ENCODE measurements around the gene TNK1. TPM values are rescaled to one million over a fixed set of nuclear protein-coding genes. Genes with fewer than 3 reads are reported as not detected.

TNK1 gene
- total RNA-seq, 2 donors from 2014 or later, result 11.0 to 11.7 TPM

DNA sequence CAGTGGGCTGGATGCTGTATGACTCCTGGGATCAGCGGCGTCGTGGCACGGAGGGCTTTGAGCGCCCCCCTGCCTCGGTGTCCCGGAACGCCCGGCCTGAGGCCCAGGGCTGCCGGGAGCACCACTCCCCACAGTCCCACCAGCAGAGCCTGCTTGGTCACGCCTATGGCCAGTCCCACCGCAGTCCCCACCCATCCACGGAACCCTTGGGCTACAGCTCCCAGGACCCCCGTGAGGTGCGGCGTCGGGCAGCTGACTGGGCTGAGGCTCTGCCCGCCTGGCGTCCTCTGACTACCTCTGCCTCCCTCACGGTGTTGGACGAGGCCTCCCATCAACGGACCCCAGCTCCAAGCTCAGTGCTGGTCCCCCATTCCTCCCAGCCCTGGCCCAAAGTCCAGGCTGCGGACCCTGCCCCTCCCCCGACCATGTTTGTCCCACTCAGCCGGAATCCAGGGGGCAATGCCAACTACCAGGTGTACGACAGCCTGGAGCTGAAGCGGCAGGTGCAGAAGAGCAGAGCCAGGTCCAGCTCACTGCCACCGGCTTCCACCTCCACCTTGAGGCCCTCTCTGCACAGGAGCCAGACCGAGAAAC, 46.1 kb downstream of the TNK1 start:
- Mint-ChIP-seq H3K4me3 (no peak overlapping the region), H3K27me3 (ENCODE audit: insufficient read depth) (peaks cover 27% of the 10 kb centered on the region), H3K9me3 (no peaks in the 10 kb centered on the region), H3K27ac (no peak overlapping the region), H3K4me1 (no peaks in the 10 kb centered on the region), H3K36me3 (ENCODE audit: low read depth) (no peaks in the 10 kb centered on the region)
- TF ChIP-seq, protein P1, sequence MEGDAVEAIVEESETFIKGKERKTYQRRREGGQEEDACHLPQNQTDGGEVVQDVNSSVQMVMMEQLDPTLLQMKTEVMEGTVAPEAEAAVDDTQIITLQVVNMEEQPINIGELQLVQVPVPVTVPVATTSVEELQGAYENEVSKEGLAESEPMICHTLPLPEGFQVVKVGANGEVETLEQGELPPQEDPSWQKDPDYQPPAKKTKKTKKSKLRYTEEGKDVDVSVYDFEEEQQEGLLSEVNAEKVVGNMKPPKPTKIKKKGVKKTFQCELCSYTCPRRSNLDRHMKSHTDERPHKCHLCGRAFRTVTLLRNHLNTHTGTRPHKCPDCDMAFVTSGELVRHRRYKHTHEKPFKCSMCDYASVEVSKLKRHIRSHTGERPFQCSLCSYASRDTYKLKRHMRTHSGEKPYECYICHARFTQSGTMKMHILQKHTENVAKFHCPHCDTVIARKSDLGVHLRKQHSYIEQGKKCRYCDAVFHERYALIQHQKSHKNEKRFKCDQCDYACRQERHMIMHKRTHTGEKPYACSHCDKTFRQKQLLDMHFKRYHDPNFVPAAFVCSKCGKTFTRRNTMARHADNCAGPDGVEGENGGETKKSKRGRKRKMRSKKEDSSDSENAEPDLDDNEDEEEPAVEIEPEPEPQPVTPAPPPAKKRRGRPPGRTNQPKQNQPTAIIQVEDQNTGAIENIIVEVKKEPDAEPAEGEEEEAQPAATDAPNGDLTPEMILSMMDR (conservative IDR thresholded peaks at IDR 0.05), result no peak
- Histone ChIP-seq H3K27ac (ENCODE audit: low read depth, low read length) (no peak overlapping the region), H3K27me3 (ENCODE audit: control insufficient read depth, insufficient read depth, low read length, poor library complexity, severe bottlenecking) (no peaks in the 10 kb centered on the region), H3K36me3 (ENCODE audit: control insufficient read depth, insufficient read depth, low read length) (no peaks in the 10 kb centered on the region), H3K4me3 (ENCODE audit: low read length) (no peak overlapping the region), H3K4me1 (ENCODE audit: control insufficient read depth, insufficient read depth, low read length) (no peaks in the 10 kb centered on the region), H3K9me3 (ENCODE audit: control insufficient read depth, low read length) (no peaks in the 10 kb centered on the region), H3K9ac (ENCODE audit: extremely low read depth, low read length, poor library complexity, severe bottlenecking) (no peak overlapping the region)
- WGBS, 2 experiments (ENCODE audit: insufficient coverage in 1 of 2, insufficient read length in 1 of 2), result 94 to 98% methylated on average over 24 to 29 of the region's 29 CpGs
- no peak for DNase-seq

DNA sequence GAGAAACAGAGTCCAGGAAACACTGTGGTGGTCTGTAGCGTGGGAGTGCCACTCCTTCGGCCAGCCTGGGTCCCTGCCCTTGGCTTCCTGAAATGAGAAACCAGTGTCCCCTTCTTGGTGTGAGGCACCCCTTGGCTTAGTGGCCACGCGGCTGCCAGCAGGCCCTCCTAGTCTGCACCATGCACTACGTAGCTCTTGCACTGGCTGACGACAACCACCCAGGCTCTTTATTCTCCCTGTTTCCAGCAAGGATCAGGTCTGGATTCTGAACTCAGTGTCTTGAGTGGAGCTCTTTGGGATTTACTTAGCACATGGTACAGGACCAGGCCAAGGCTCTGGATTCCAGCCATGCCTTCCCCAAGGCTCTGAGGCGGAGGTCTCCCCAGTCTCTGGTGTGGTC, 46.7 kb downstream of the TNK1 start:
- H3K9ac ChIP-seq (ENCODE audit: extremely low read depth, low read length, poor library complexity, severe bottlenecking), result no peak overlapping the region
- no peak overlapping the region for H3K4me3 ChIP-seq (ENCODE audit: low read length)
- no peaks in the 10 kb centered on the region for H3K9me3 ChIP-seq (ENCODE audit: control insufficient read depth, low read length)
- no peaks in the 10 kb centered on the region for H3K36me3 Mint-ChIP-seq (ENCODE audit: low read depth)
- no peak for DNase-seq
- H3K9me3 Mint-ChIP-seq, result no peaks in the 10 kb centered on the region
- TF ChIP-seq, protein P1 (conservative IDR thresholded peaks at IDR 0.05), result no peak
- H3K4me3 Mint-ChIP-seq, result no peak overlapping the region
- H3K27me3 Mint-ChIP-seq (ENCODE audit: insufficient read depth), result peaks cover 29% of the 10 kb centered on the region
- no peaks in the 10 kb centered on the region for H3K27me3 ChIP-seq (ENCODE audit: control insufficient read depth, insufficient read depth, low read length, poor library complexity, severe bottlenecking)
- no peak overlapping the region for H3K27ac ChIP-seq (ENCODE audit: low read depth, low read length)
- H3K36me3 ChIP-seq (ENCODE audit: control insufficient read depth, insufficient read depth, low read length), result no peaks in the 10 kb centered on the region
- whole genome bisulfite sequencing, 2 experiments (ENCODE audit: insufficient coverage in 1 of 2, insufficient read length in 1 of 2), result 94 to 98% methylated on average over 5 to 7 of the region's 7 CpGs
- H3K27ac Mint-ChIP-seq, result no peak overlapping the region
- no peaks in the 10 kb centered on the region for H3K4me1 Mint-ChIP-seq
- no peaks in the 10 kb centered on the region for H3K4me1 ChIP-seq (ENCODE audit: control insufficient read depth, insufficient read depth, low read length)

DNA sequence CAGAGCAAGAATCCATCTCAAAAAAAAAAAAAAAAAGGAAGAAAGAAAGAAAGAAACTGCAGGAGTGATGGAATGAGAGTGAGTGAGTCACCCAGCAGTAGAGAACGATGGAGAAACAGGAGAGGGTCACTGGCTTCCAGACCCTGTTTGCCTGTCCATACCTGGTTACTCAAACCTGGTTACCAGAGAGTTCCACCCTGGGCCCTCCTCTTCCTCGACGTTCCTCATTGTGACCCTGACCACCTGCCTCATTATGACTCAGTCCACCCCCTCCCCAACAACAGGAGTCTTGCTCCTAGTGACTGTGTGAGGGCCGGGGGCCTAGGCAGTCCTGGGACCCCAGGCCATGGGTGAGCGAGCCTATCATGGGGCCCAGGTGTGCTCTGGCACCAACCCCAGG, 47.7 kb downstream of the TNK1 start, which contains the start of gene SPEM3:
Gene SPEM3, plus strand, starts transcription at position 301 of the 400 bp plus-strand sequence. Its CDS starts 46 bp downstream, at position 347.
- WGBS, 2 experiments (ENCODE audit: insufficient coverage in 1 of 2, insufficient read length in 1 of 2), result 75 to 84% methylated on average over 4 to 5 of the region's 5 CpGs
- Mint-ChIP-seq H3K27me3 (ENCODE audit: insufficient read depth) (peaks cover 29% of the 10 kb centered on the region), H3K9me3 (no peaks in the 10 kb centered on the region), H3K4me1 (no peaks in the 10 kb centered on the region), H3K4me3 (no peak within 1 kb of the TSS), H3K27ac (peak within 1 kb of the TSS; percentile 26), H3K36me3 (ENCODE audit: low read depth) (no peaks in the 10 kb centered on the region)
- H3K27me3 ChIP-seq (ENCODE audit: control insufficient read depth, insufficient read depth, low read length, poor library complexity, severe bottlenecking), result no peaks in the 10 kb centered on the region
- no peak within 1 kb of the TSS for H3K9ac ChIP-seq (ENCODE audit: extremely low read depth, low read length, poor library complexity, severe bottlenecking)
- H3K36me3 ChIP-seq (ENCODE audit: control insufficient read depth, insufficient read depth, low read length), result no peaks in the 10 kb centered on the region
- H3K4me1 ChIP-seq (ENCODE audit: control insufficient read depth, insufficient read depth, low read length), result no peaks in the 10 kb centered on the region
- DNase-seq, result no peak
- TF ChIP-seq, protein P1 (conservative IDR thresholded peaks at IDR 0.05), result no peak
- no peak within 1 kb of the TSS for H3K4me3 ChIP-seq (ENCODE audit: low read length)
- H3K9me3 ChIP-seq (ENCODE audit: control insufficient read depth, low read length), result no peaks in the 10 kb centered on the region
- no peak within 1 kb of the TSS for H3K27ac ChIP-seq (ENCODE audit: low read depth, low read length)

Data from endodermal cell (in vitro differentiated cells).